Dendritic cell treated with granulocyte-macrophage colony-stimulating factor and Interleukin-4, amounts not matched to agents 40 ng/mL and 50 ng/mL, for 4 days (primary cell): ENCODE results near the gene DEFB131B.
"Not testable (repeated sequence)": the region's sequence is repeated elsewhere in the genome, so short reads cannot be mapped to it uniquely, and the experiment has no call there.

Source experiments
- H3K27ac Mint-ChIP-seq: one replicate; pipeline ENCODE4 v1.8.0; 2022; ENCODE audit warnings: mild to moderate bottlenecking, mixed read lengths
- H3K27me3 Mint-ChIP-seq: one replicate; pipeline ENCODE4 v1.8.0; 2022; ENCODE audit warnings: mild to moderate bottlenecking, mixed read lengths
- H3K36me3 Mint-ChIP-seq: one replicate; pipeline ENCODE4 v1.8.0; 2022; ENCODE audit warnings: low read depth, mixed read lengths
- H3K4me1 Mint-ChIP-seq: one replicate; pipeline ENCODE4 v1.8.0; 2022; ENCODE audit warnings: low read depth, mixed read lengths
- H3K4me3 Mint-ChIP-seq: one replicate; pipeline ENCODE4 v1.8.0; 2022; ENCODE audit warnings: mild to moderate bottlenecking, moderate library complexity, mixed read lengths
- H3K9me3 Mint-ChIP-seq: one replicate; pipeline ENCODE4 v1.8.0; 2022; ENCODE audit warnings: mixed read lengths
- intact Hi-C: fragments of 100-400 bp; cut with micrococcal nuclease; formaldehyde crosslinking; loops from one replicate; pipeline ENCODE4 v1.15.0; 2022

The DEFB131B gene

DNA sequence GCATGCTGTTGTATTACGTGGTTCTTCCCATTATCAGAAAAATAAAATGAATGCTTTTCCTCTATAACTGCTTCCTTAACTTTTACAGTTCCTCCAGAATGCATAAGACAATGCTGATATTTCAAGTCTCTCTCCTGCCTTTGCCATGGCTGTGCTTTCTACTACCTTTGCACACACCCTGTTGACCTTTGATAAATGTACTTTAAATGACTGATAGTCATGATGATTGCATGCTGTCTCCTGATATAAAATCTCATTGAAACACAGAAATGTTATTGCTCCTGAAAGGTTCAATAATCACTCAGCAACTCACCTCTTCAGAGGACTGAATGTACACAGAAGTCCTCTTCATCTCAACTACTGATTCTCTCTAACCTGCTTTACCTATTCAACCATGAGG, at the start of gene DEFB131B:
TSS of gene DEFB131B (plus strand) at position 395 of the 400 bp plus-strand sequence. CDS start at position 395, 0 bp downstream.
- intact Hi-C loops, H3K4me3 Mint-ChIP-seq, H3K27me3 Mint-ChIP-seq, H3K4me1 Mint-ChIP-seq, H3K27ac Mint-ChIP-seq, H3K9me3 Mint-ChIP-seq: not testable (repeated sequence)
- peaks cover 12% of the 10 kb centered on the region for H3K36me3 Mint-ChIP-seq

- intact Hi-C loops, H3K4me1 Mint-ChIP-seq, H3K27ac Mint-ChIP-seq, H3K27me3 Mint-ChIP-seq, H3K36me3 Mint-ChIP-seq, H3K4me3 Mint-ChIP-seq, H3K9me3 Mint-ChIP-seq: not testable (repeated sequence)
These were observed 49.0 kb upstream of the DEFB131B start for GRCh38 chr11:71829247-71829646.

DNA sequence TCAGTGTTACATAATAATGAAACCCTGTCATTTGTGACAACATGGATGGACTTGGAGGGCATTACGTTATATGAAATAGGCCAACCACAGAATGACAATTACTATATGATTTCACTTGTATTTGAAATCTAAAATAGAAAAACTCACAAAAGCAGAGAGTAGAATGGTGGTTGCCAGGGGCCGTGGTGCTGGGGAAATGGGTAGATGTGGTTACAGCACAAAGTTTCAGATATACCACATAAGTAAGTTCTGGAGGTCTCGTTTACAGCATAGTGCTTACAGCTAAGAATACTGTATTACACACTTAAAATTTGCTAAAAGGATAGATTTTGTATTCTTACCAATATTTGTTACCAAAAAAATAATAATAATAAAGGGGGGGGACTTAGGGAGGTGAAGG, 48.6 kb upstream of the DEFB131B start:
- H3K36me3 Mint-ChIP-seq, H3K27me3 Mint-ChIP-seq, intact Hi-C loops, H3K27ac Mint-ChIP-seq, H3K4me3 Mint-ChIP-seq, H3K9me3 Mint-ChIP-seq, H3K4me1 Mint-ChIP-seq: not testable (repeated sequence)

GRCh38 chr11:71832811-71833210, 45.4 kb upstream of the DEFB131B start, which contains the start of gene DEFB108B:
TSS of gene DEFB108B (plus strand) at chr11:71833200. CDS start at chr11:71833200, 0 bp downstream.
- H3K36me3 Mint-ChIP-seq, H3K27me3 Mint-ChIP-seq, intact Hi-C loops, H3K4me1 Mint-ChIP-seq, H3K27ac Mint-ChIP-seq, H3K9me3 Mint-ChIP-seq, H3K4me3 Mint-ChIP-seq: not testable (repeated sequence)

DNA sequence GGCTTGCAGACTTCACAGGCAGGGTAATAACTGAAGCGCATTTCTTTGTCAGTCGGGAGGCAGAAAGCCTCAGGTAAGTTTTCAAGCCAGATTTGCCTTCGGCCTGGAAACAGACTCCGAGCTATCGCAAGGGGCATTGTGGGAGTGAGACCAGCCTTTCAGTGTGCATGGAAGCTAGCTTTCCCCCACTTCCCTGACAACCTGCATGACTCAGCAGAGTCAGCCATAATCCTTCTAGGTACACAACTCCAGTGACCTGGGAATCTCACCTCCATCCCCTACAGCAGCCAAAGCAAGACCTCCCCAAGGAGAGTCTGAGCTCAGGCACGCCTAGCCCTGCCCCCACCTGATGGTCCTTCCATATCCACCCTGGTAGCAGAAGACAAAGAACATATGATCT, 35.5 kb upstream of the DEFB131B start:
- H3K27me3 Mint-ChIP-seq, H3K4me1 Mint-ChIP-seq, H3K27ac Mint-ChIP-seq, H3K36me3 Mint-ChIP-seq, H3K9me3 Mint-ChIP-seq, H3K4me3 Mint-ChIP-seq, intact Hi-C loops: not testable (repeated sequence)

GRCh38 chr11:71843355-71843754, 34.9 kb upstream of the DEFB131B start:
- H3K27ac Mint-ChIP-seq, H3K27me3 Mint-ChIP-seq, H3K4me1 Mint-ChIP-seq, H3K4me3 Mint-ChIP-seq, H3K9me3 Mint-ChIP-seq, H3K36me3 Mint-ChIP-seq, intact Hi-C loops: not testable (repeated sequence)

- H3K27ac Mint-ChIP-seq: no peak overlapping the region
- no peak overlapping the region for H3K4me3 Mint-ChIP-seq
- intact Hi-C loops: no loop called here
- H3K36me3 Mint-ChIP-seq: no peaks in the 10 kb centered on the region
- H3K4me1 Mint-ChIP-seq: no peaks in the 10 kb centered on the region
- peaks cover 13% of the 10 kb centered on the region for H3K9me3 Mint-ChIP-seq
- peaks cover 1% of the 10 kb centered on the region for H3K27me3 Mint-ChIP-seq
These were observed 34.4 kb upstream of the DEFB131B start for GRCh38 chr11:71843858-71844257.

- intact Hi-C loops, H3K4me3 Mint-ChIP-seq, H3K27me3 Mint-ChIP-seq, H3K4me1 Mint-ChIP-seq, H3K27ac Mint-ChIP-seq, H3K36me3 Mint-ChIP-seq: not testable (repeated sequence)
- peaks cover 18% of the 10 kb centered on the region for H3K9me3 Mint-ChIP-seq
These were observed 24.4 kb upstream of the DEFB131B start for GRCh38 chr11:71853895-71854294.

GRCh38 chr11:71855880-71856279, 22.4 kb upstream of the DEFB131B start:
- H3K27me3 Mint-ChIP-seq, H3K27ac Mint-ChIP-seq, intact Hi-C loops, H3K4me1 Mint-ChIP-seq, H3K4me3 Mint-ChIP-seq, H3K36me3 Mint-ChIP-seq, H3K9me3 Mint-ChIP-seq: not testable (repeated sequence)

GRCh38 chr11:71860835-71861234, 17.4 kb upstream of the DEFB131B start:
- H3K4me3 Mint-ChIP-seq, H3K27me3 Mint-ChIP-seq, H3K36me3 Mint-ChIP-seq, H3K9me3 Mint-ChIP-seq, H3K27ac Mint-ChIP-seq, H3K4me1 Mint-ChIP-seq, intact Hi-C loops: not testable (repeated sequence)

DNA sequence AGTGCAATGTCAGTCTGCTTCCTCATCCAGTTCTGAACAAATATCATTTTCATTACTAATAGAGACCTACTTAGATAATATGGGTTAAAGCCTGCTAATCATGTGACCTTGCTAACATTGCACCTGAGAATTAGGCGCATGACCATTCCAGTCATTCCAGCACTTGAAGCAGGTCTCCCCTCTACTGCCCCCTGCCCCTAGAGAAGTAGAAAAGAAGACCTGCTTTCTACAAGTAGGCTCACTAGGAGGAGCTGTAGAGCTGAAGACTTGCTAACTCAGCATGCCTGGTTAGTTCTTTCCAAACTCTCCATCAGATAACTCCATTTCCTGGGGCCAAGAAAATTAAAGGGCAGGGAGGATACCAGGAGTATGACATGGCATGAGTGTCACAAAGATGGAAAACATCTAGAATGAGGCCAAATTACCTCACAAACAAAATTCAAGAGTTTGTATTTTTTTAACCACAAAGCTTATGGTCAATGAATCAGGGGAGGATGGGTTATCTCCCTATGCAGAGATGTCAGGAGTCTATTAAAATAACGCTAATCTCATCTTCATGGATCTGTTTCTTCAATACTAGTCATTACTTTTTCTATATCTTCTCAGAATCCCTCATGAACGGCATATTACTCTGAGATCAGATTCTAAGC, 14.2 kb upstream of the DEFB131B start:
- intact Hi-C loops, H3K27ac Mint-ChIP-seq, H3K4me3 Mint-ChIP-seq, H3K36me3 Mint-ChIP-seq, H3K4me1 Mint-ChIP-seq, H3K9me3 Mint-ChIP-seq, H3K27me3 Mint-ChIP-seq: not testable (repeated sequence)

- H3K27me3 Mint-ChIP-seq, H3K9me3 Mint-ChIP-seq, H3K36me3 Mint-ChIP-seq, intact Hi-C loops, H3K4me3 Mint-ChIP-seq, H3K4me1 Mint-ChIP-seq, H3K27ac Mint-ChIP-seq: not testable (repeated sequence)
These were observed 11.0 kb upstream of the DEFB131B start for GRCh38 chr11:71867209-71867608.

GRCh38 chr11:71869931-71870330, 8.3 kb upstream of the DEFB131B start:
- intact Hi-C loops, H3K4me3 Mint-ChIP-seq, H3K9me3 Mint-ChIP-seq, H3K36me3 Mint-ChIP-seq, H3K4me1 Mint-ChIP-seq, H3K27ac Mint-ChIP-seq, H3K27me3 Mint-ChIP-seq: not testable (repeated sequence)

GRCh38 chr11:71870661-71871060, 7.6 kb upstream of the DEFB131B start:
- H3K27ac Mint-ChIP-seq, intact Hi-C loops, H3K36me3 Mint-ChIP-seq, H3K4me3 Mint-ChIP-seq, H3K4me1 Mint-ChIP-seq, H3K27me3 Mint-ChIP-seq, H3K9me3 Mint-ChIP-seq: not testable (repeated sequence)

DNA sequence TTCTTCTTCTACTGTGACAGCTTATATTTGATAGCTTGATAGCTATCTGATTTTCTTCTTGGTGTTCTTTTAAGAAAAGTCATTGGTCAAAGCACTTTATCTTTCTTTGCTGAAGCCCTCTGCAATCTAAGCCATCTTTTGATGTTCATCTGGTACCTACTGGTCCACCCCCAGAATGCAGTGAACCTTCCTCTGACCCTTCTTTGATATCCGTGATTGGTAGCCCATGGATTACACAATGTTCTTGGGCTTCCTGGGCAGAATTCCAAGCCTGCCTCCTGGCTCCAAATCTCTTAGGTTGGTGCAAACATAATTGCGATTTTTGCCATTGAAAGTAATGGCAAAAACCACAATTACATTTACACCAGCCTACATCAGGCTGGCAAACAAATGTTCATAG, 2.0 kb upstream of the DEFB131B start:
- H3K9me3 Mint-ChIP-seq, H3K27me3 Mint-ChIP-seq, H3K4me3 Mint-ChIP-seq, H3K27ac Mint-ChIP-seq, H3K4me1 Mint-ChIP-seq, intact Hi-C loops: not testable (repeated sequence)
- H3K36me3 Mint-ChIP-seq: peaks cover 12% of the 10 kb centered on the region
